ENCODE measurements around the gene AGBL4. TPM values are rescaled to one million over a fixed set of nuclear protein-coding genes. Genes with fewer than 3 reads are reported as not detected.
A peak's percentile ranks its signal among the peaks of the same experiment; 100 is the strongest.

AGBL4 gene
- total RNA-seq, 3 donors from 2014 or later: 1.3 to 1.9 (median 1.8) TPM

GRCh38 chr1:48784301-48784700 lies 1239.5 kb downstream of the AGBL4 start:
- no peaks in the 10 kb centered on the region for H3K4me1 ChIP-seq
- H3K36me3 ChIP-seq: no peaks in the 10 kb centered on the region
- H3K27me3 ChIP-seq: no peaks in the 10 kb centered on the region
- H3K27ac ChIP-seq: no peak overlapping the region
- H3K4me3 ChIP-seq: no peak overlapping the region
- intact Hi-C loops (cut with DNase I; ENCODE audit: low total_unique reads): no loop called here
- DNase-seq (ENCODE audit: low spot score in 2 of 2): no peak
- no peak for TF ChIP-seq POLR2AphosphoS5 (IDR thresholded peaks at IDR 0.05)
- no peak for TF ChIP-seq CTCF (IDR thresholded peaks at IDR 0.05)
- TF ChIP-seq POLR2A (IDR thresholded peaks at IDR 0.05): no peak
- no peaks in the 10 kb centered on the region for H3K9me3 ChIP-seq

- H3K9me3 ChIP-seq: no peaks in the 10 kb centered on the region
- peak overlapping the region in 1 of 2 donors; percentile 81 for H3K27ac ChIP-seq
- no peaks in the 10 kb centered on the region for H3K27me3 ChIP-seq
- peak overlapping the region; percentile 85 to 90 (median 89) for H3K4me3 ChIP-seq
- H3K36me3 ChIP-seq: no peaks in the 10 kb centered on the region
- H3K4me1 ChIP-seq: peaks cover 0 to 7% of the 10 kb centered on the region in 2 donors
- no peak for DNase-seq (ENCODE audit: low spot score in 2 of 2)
- no peak for TF ChIP-seq POLR2A (IDR thresholded peaks at IDR 0.05)
- TF ChIP-seq CTCF (IDR thresholded peaks at IDR 0.05): no peak
- TF ChIP-seq POLR2AphosphoS5 (IDR thresholded peaks at IDR 0.05): no peak
- intact Hi-C loops (cut with DNase I; ENCODE audit: low total_unique reads): no loop called here
These were observed 1246.4 kb downstream of the AGBL4 start for GRCh38 chr1:48777219-48777895.

- peak within 1 kb of the TSS; percentile 81 to 88 for H3K27ac ChIP-seq
- peak within 1 kb of the TSS; percentile 85 to 90 (median 89) for H3K4me3 ChIP-seq
- no peaks in the 10 kb centered on the region for H3K27me3 ChIP-seq
- peaks cover 0 to 7% of the 10 kb centered on the region in 2 donors for H3K4me1 ChIP-seq
- no peaks in the 10 kb centered on the region for H3K36me3 ChIP-seq
- intact Hi-C loops (cut with DNase I; ENCODE audit: low total_unique reads): no loop called here
- DNase-seq (ENCODE audit: low spot score in 2 of 2): peak; percentile 33 to 54
- H3K9me3 ChIP-seq: no peaks in the 10 kb centered on the region
- no peak for TF ChIP-seq CTCF (IDR thresholded peaks at IDR 0.05)
- no peak for TF ChIP-seq POLR2AphosphoS5 (IDR thresholded peaks at IDR 0.05)
- no peak for TF ChIP-seq POLR2A (IDR thresholded peaks at IDR 0.05)
These were observed 1247.1 kb downstream of the AGBL4 start, which contains the start of gene BEND5 for GRCh38 chr1:48776393-48777218. Gene BEND5, minus strand, starts transcription at chr1:48776891. Its CDS starts 60 bp downstream, at chr1:48776831.

DNA sequence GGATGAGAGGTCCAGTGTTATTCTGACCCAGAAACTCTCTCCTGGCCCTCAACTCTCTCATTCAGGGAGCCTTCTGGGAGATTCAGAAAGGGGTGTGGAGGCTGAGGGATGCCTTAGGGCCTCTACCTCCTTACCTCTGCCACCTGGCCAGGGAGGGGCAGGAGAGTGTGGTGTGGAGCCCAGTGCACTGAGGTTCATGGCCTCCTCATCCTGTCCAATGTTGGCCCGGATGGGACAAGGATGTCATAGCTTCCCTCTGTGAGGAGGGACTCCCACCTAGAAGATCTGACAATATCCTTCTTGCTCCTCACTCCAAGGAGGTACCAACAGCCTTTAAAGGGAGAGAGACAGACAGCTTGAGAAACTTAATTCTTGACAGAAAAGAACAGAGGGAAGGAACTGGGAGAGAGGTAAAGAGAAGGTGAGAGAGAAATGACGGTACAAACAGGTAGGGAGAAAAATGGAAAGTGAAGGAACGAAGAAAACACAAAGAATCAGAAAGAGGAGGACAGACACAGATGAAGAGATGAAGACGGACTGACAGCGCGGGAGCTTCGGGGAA lies 1247.8 kb downstream of the AGBL4 start:
- Histone ChIP-seq H3K27ac (peak overlapping the region; percentile 81 to 88), H3K27me3 (no peaks in the 10 kb centered on the region), H3K4me3 (peak overlapping the region; percentile 85 to 90 (median 89)), H3K9me3 (no peaks in the 10 kb centered on the region), H3K4me1 (peaks cover 0 to 7% of the 10 kb centered on the region in 2 donors), H3K36me3 (no peaks in the 10 kb centered on the region)
- TF ChIP-seq CTCF (IDR thresholded peaks at IDR 0.05) (no peak), POLR2AphosphoS5 (IDR thresholded peaks at IDR 0.05) (no peak), POLR2A (IDR thresholded peaks at IDR 0.05) (no peak)
- DNase-seq (ENCODE audit: low spot score in 2 of 2): no peak
- intact Hi-C loops (cut with DNase I; ENCODE audit: low total_unique reads): no loop called here

All from breast epithelium (tissue), 4 donors.